HG03520 (cell line): ENCODE results near the gene GALNT8.
"Not testable (repeated sequence)": the region's sequence is repeated elsewhere in the genome, so short reads cannot be mapped to it uniquely, and the experiment has no call there.

ENCODE experiments used
- ATAC-seq: cut with Tn5 transposase; IDR thresholded peaks from one replicate; pipeline ENCODE4 v1.9.1; 2021; ENCODE audit warnings: mild to moderate bottlenecking, moderate library complexity; ENCODE audit not compliant: unreplicated experiment

The GALNT8 gene

GRCh38 chr12:4743046-4743445 is 22.8 kb downstream of the GALNT8 start:
- ATAC-seq = no peak

GRCh38 chr12:4744709-4745108 is 24.5 kb downstream of the GALNT8 start:
- ATAC-seq = no peak

GRCh38 chr12:4745249-4745648 is 25.0 kb downstream of the GALNT8 start:
- no peak for ATAC-seq

- ATAC-seq = not testable (repeated sequence)
Measured at GRCh38 chr12:4751654-4752053, 31.5 kb downstream of the GALNT8 start.

GRCh38 chr12:4762773-4763172 is 42.6 kb downstream of the GALNT8 start:
- no peak for ATAC-seq

GRCh38 chr12:4763549-4763948 is 43.3 kb downstream of the GALNT8 start:
- ATAC-seq = no peak

GRCh38 chr12:4766445-4766844 is 46.2 kb downstream of the GALNT8 start:
- no peak for ATAC-seq

- ATAC-seq = no peak
Measured at GRCh38 chr12:4767186-4767585, 47.0 kb downstream of the GALNT8 start.

GRCh38 chr12:4768341-4768740 is 48.1 kb downstream of the GALNT8 start:
- no peak for ATAC-seq

GRCh38 chr12:4769073-4769472 is 48.9 kb downstream of the GALNT8 start:
- no peak for ATAC-seq

- no peak for ATAC-seq
Measured at GRCh38 chr12:4771172-4771959, 51.2 kb downstream of the GALNT8 start.

- no peak for ATAC-seq
Measured at GRCh38 chr12:4771960-4772566, 51.9 kb downstream of the GALNT8 start.

GRCh38 chr12:4775936-4776335 is 55.7 kb downstream of the GALNT8 start:
- ATAC-seq = no peak

- no peak for ATAC-seq
Measured at GRCh38 chr12:4779749-4780148, 59.5 kb downstream of the GALNT8 start.

GRCh38 chr12:4780641-4781611 is 60.7 kb downstream of the GALNT8 start:
- no peak for ATAC-seq

- no peak for ATAC-seq
Measured at GRCh38 chr12:4784404-4785054, 64.3 kb downstream of the GALNT8 start.

GRCh38 chr12:4786795-4787194 is 66.6 kb downstream of the GALNT8 start:
- ATAC-seq = no peak

GRCh38 chr12:4787965-4788364 is 67.8 kb downstream of the GALNT8 start:
- ATAC-seq = no peak

GRCh38 chr12:4789776-4790175 is 69.6 kb downstream of the GALNT8 start:
- no peak for ATAC-seq

- ATAC-seq = no peak
Measured at GRCh38 chr12:4791497-4791896, 71.3 kb downstream of the GALNT8 start.

GRCh38 chr12:4794491-4794890 is 74.3 kb downstream of the GALNT8 start:
- ATAC-seq = no peak
